B cell (primary cell): ENCODE measurements around the gene FAM3A. TPM values are rescaled to one million over a fixed set of nuclear protein-coding genes. Genes with fewer than 3 reads are reported as not detected.

Experiments used
- ATAC-seq: fragments of 200-7000 bp; cut with Tn5 transposase; one replicate; pipeline ENCODE4 v1.10.0; 2021; ENCODE audit warnings: low read depth, mild to moderate bottlenecking, moderate number of reproducible peaks, moderate library complexity
- CTCF ChIA-PET: fragments of 350-600 bp; sonication (Branson Sonifier 250); formaldehyde crosslinking; loops from one replicate; lab custom pipeline; 2021; ENCODE audit warnings: antibody characterized with exemption, inconsistent platforms; lab: Charles Lee
- POLR2A ChIA-PET: fragments of 350-600 bp; sonication (Branson Sonifier 250); formaldehyde crosslinking; loops from one replicate; lab custom pipeline; 2021; ENCODE audit warnings: antibody characterized with exemption; lab: Charles Lee
- DNase-seq: peaks from one replicate; pipeline ENCODE4 v3.0.0; 2013
- H2AFZ ChIP-seq: 2 replicates; pipeline ENCODE4 v1.6.1; 2012; ENCODE audit warnings: mild to moderate bottlenecking, low read depth, low read length; ENCODE audit not compliant: insufficient read depth, poor library complexity, severe bottlenecking
- H3K27ac ChIP-seq, 2 donors: 1 replicate in 1 of 2; 2 replicates in 1 of 2; pipeline ENCODE4 v1.5.1; 2012 to 2013; ENCODE audit warnings: low read length in 2 of 2, mild to moderate bottlenecking in 2 of 2, moderate library complexity in 1 of 2
- H3K27me3 ChIP-seq, 4 experiments: fragments of 200-600 bp in 1 of 4; sonication (generic) in 1 of 4; replicated peaks in 1 of 4; 1 replicate in 2 of 4; 2 replicates in 2 of 4; pipeline versions ENCODE4 v1.6.1 to v1.7.0; 2013 to 2016; ENCODE audit warnings: low read length in 3 of 4, mild to moderate bottlenecking in 2 of 4, mixed read lengths in 1 of 4, moderate library complexity in 1 of 4; ENCODE audit not compliant: insufficient read depth in 4 of 4, control insufficient read depth in 3 of 4; ENCODE audit errors: control extremely low read depth in 1 of 4
- H3K36me3 ChIP-seq, 2 experiments: replicated peaks in 1 of 2; 1 replicate in 1 of 2; 2 replicates in 1 of 2; pipeline versions ENCODE4 v1.6.1 to v1.7.1; 2013; ENCODE audit warnings: low read length in 1 of 2; ENCODE audit not compliant: insufficient read depth in 2 of 2, control insufficient read depth in 1 of 2; ENCODE audit errors: control extremely low read depth in 1 of 2, extremely low read depth in 1 of 2
- H3K4me1 ChIP-seq, 2 donors: fragments of 200-600 bp in 1 of 2; sonication (generic) in 1 of 2; 1 replicate in 1 of 2; 2 replicates in 1 of 2; pipeline versions ENCODE4 v1.5.1 to v1.6.1; 2013 to 2017; ENCODE audit warnings: low read length in 2 of 2; ENCODE audit not compliant: control insufficient read depth in 2 of 2, insufficient read depth in 2 of 2
- H3K4me2 ChIP-seq: replicated peaks from 2 replicates; pipeline ENCODE3; 2012; ENCODE audit warnings: mild to moderate bottlenecking, low read depth, low read length; ENCODE audit not compliant: poor library complexity, severe bottlenecking
- H3K4me3 ChIP-seq, 5 experiments: fragments of 200-600 bp in 1 of 5; sonication (generic) in 1 of 5; 1 replicate in 3 of 5; 2 replicates in 2 of 5; pipeline versions ENCODE4 v1.5.1 to v1.7.0; 2011 to 2016; ENCODE audit warnings: low read length in 4 of 5, mild to moderate bottlenecking in 4 of 5, low read depth in 2 of 5, control low read depth in 1 of 5, moderate library complexity in 1 of 5; ENCODE audit not compliant: insufficient read depth in 1 of 5; ENCODE audit errors: control extremely low read depth in 1 of 5, extremely low read depth in 1 of 5
- H3K79me2 ChIP-seq: fragments of 200-600 bp; sonication (generic); one replicate; pipeline ENCODE4 v1.6.0; 2016; ENCODE audit warnings: low read length; ENCODE audit not compliant: control insufficient read depth, insufficient read depth
- H3K9ac ChIP-seq: fragments of 200-600 bp; sonication (generic); 2 replicates; pipeline ENCODE4 v1.6.1; 2017; ENCODE audit warnings: mild to moderate bottlenecking, low read length, moderate library complexity
- H3K9me3 ChIP-seq, 3 donors: one replicate each; pipeline versions ENCODE4 v1.6.1 to v1.7.1; 2013; ENCODE audit warnings: low read length in 2 of 3; ENCODE audit not compliant: control insufficient read depth in 2 of 3, insufficient read depth in 1 of 3; ENCODE audit errors: control extremely low read depth in 1 of 3
- H4K20me1 ChIP-seq: 2 replicates; pipeline ENCODE4 v1.6.0; 2012; ENCODE audit warnings: mild to moderate bottlenecking, low read length; ENCODE audit not compliant: insufficient read depth, control insufficient read depth, poor library complexity, severe bottlenecking
- H3K27ac Mint-ChIP-seq: one replicate; pipeline ENCODE4 v1.8.0; 2021; ENCODE audit warnings: mixed read lengths
- H3K27me3 Mint-ChIP-seq: one replicate; pipeline ENCODE4 v1.8.0; 2021; ENCODE audit warnings: mixed read lengths
- H3K4me1 Mint-ChIP-seq: one replicate; pipeline ENCODE4 v1.8.0; 2021; ENCODE audit warnings: mixed read lengths
- H3K4me3 Mint-ChIP-seq: one replicate; pipeline ENCODE4 v1.8.0; 2021; ENCODE audit warnings: mixed read lengths
- H3K9me3 Mint-ChIP-seq: one replicate; pipeline ENCODE4 v1.8.0; 2022; ENCODE audit warnings: mixed read lengths; ENCODE audit not compliant: insufficient read depth
- CTCF ChIP-seq: fragments of 200-600 bp; IDR thresholded peaks from one replicate; pipeline ENCODE4 v1.8.0; 2022; ENCODE audit warnings: antibody characterized with exemption, mild to moderate bottlenecking
- EZH2 ChIP-seq: IDR thresholded peaks from 2 replicates; pipeline ENCODE4 v1.6.1; 2012; ENCODE audit warnings: borderline replicate concordance, low read depth, mild to moderate bottlenecking, moderate library complexity, low read length; ENCODE audit not compliant: insufficient read depth, poor library complexity, severe bottlenecking
- WGBS: methylation state at CpG from one replicate; pipeline ENCODE4 v1.1.5; 2013; ENCODE audit warnings: missing lambda C conversion rate; ENCODE audit not compliant: insufficient coverage; 5-methylcytosine and 5-hydroxymethylcytosine counted together
- intact Hi-C: fragments of 100-400 bp; cut with micrococcal nuclease; formaldehyde crosslinking; loops from one replicate; pipeline ENCODE4 v1.10.0; 2022
- polyA plus RNA-seq: library from polyadenylated mRNA; depleted of rRNA; stranded (reverse); fragments of >200 nt; gene quantifications from 2 replicates; pipeline ENCODE4 v1.2.3, GENCODE V29; 2012
- total RNA-seq, 2 donors: library from RNA; stranded (reverse); fragments of 120-200 nt in 1 of 2; gene quantifications; 1 replicate in 1 of 2; 2 replicates in 1 of 2; pipeline versions ENCODE4 v1.2.3 to v1.2.4, GENCODE V29; 2013 to 2022

The FAM3A gene
- total and polyA plus RNA-seq, 2 donors (not counting 1 experiment from before 2014, with no cell fraction given) = 39.6 to 59.4 TPM

GRCh38 chrX:154507673-154508383, 8.2 kb downstream of the FAM3A start:
- Histone ChIP-seq H3K36me3 (peaks cover 0 to 18% of the 10 kb centered on the region in 2 experiments), H3K27me3 (no peaks in the 10 kb centered on the region), H3K4me1 (peaks cover 0 to 7% of the 10 kb centered on the region in 2 donors), H3K4me2 (no peak overlapping the region), H4K20me1 (no peaks in the 10 kb centered on the region), H3K79me2 (no peaks in the 10 kb centered on the region), H3K27ac (no peak overlapping the region), H3K9me3 (peaks cover 0 to 3% (median 0%) of the 10 kb centered on the region in 3 donors), H3K4me3 (no peak overlapping the region), H3K9ac (no peak overlapping the region), H2AFZ (no peak overlapping the region)
- no peak overlapping the region for H3K27ac Mint-ChIP-seq
- H3K4me1 Mint-ChIP-seq = peaks cover 3% of the 10 kb centered on the region
- no peak overlapping the region for H3K4me3 Mint-ChIP-seq
- 97% methylated on average over 9 of the region's 24 CpGs for WGBS
- intact Hi-C loops = no loop called here
- DNase-seq (no peak), ATAC-seq (no peak)
- H3K9me3 Mint-ChIP-seq = no peaks in the 10 kb centered on the region
- POLR2A ChIA-PET = no interaction called here
- TF ChIP-seq CTCF (no peak), EZH2 (no peak)
- H3K27me3 Mint-ChIP-seq = no peaks in the 10 kb centered on the region
- CTCF ChIA-PET = no interaction called here
